Fibroblast of lung (primary cell): ENCODE results near the gene B4GALT7. TPM values are rescaled to one million over a fixed set of nuclear protein-coding genes. Genes with fewer than 3 reads are reported as not detected.

Source experiments
- DNase-seq, 2 donors: peaks; one replicate each; pipeline versions ENCODE4 v3.0.0 to v3.0.0-alpha.2; 2010; ENCODE audit warnings: low read depth in 2 of 2
- H2AFZ ChIP-seq: 2 replicates; pipeline ENCODE4 v1.5.1; 2012; ENCODE audit warnings: low read length, control low read depth, inconsistent platforms
- H3K27ac ChIP-seq: 2 replicates; pipeline ENCODE4 v1.5.1; 2011; ENCODE audit warnings: low read length, control low read depth; ENCODE audit not compliant: insufficient read depth
- H3K27me3 ChIP-seq: 2 replicates; pipeline ENCODE4 v1.5.1; 2011; ENCODE audit warnings: mild to moderate bottlenecking, low read length; ENCODE audit not compliant: control insufficient read depth, insufficient read depth
- H3K36me3 ChIP-seq: 2 replicates; pipeline ENCODE4 v1.5.1; 2011; ENCODE audit warnings: low read length; ENCODE audit not compliant: control insufficient read depth, insufficient read depth
- H3K4me1 ChIP-seq: 2 replicates; pipeline ENCODE4 v1.5.1; 2011; ENCODE audit warnings: low read length; ENCODE audit not compliant: control insufficient read depth, insufficient read depth; ENCODE audit errors: extremely low read depth
- H3K4me2 ChIP-seq: 2 replicates; pipeline ENCODE4 v1.5.1; 2011; ENCODE audit warnings: low read length, control low read depth; ENCODE audit not compliant: insufficient read depth; ENCODE audit errors: extremely low read depth
- H3K4me3 ChIP-seq, 4 experiments: fragments of 200-600 bp in 1 of 4; sonication (generic) in 1 of 4; replicated peaks in 1 of 4; 2 replicates each; pipeline ENCODE4 v1.5.1; 2011 to 2016; ENCODE audit warnings: low read length in 4 of 4, low read depth in 3 of 4, mild to moderate bottlenecking in 3 of 4, control low read depth in 2 of 4, inconsistent platforms in 1 of 4, mixed read lengths in 1 of 4; ENCODE audit not compliant: insufficient read depth in 1 of 4; ENCODE audit errors: control extremely low read depth in 1 of 4
- H3K79me2 ChIP-seq: 2 replicates; pipeline ENCODE4 v1.5.1; 2012; ENCODE audit warnings: mild to moderate bottlenecking, low read length, inconsistent platforms; ENCODE audit not compliant: control insufficient read depth, insufficient read depth
- H3K9ac ChIP-seq: 2 replicates; pipeline ENCODE4 v1.5.1; 2011; ENCODE audit warnings: mild to moderate bottlenecking, low read length, control low read depth; ENCODE audit not compliant: insufficient read depth
- H3K9me3 ChIP-seq: 2 replicates; pipeline ENCODE4 v1.5.1; 2012; ENCODE audit warnings: low read depth, low read length; ENCODE audit not compliant: control insufficient read depth, insufficient read depth
- H4K20me1 ChIP-seq: 2 replicates; pipeline ENCODE4 v1.5.1; 2011; ENCODE audit warnings: low read length; ENCODE audit not compliant: control insufficient read depth, insufficient read depth; ENCODE audit errors: extremely low read depth
- EZH2 ChIP-seq: IDR thresholded peaks from 2 replicates; pipeline ENCODE4 v1.5.1; 2012; ENCODE audit warnings: low read length, control low read depth, mild to moderate bottlenecking; ENCODE audit errors: missing control alignments
- polyA plus RNA-seq, 2 donors: library from polyadenylated mRNA; depleted of rRNA in 1 of 2; stranded (reverse) in 1 of 2; unstranded in 1 of 2; fragments of >200 nt; gene quantifications; 2 replicates each; pipeline ENCODE4 v1.2.1, GENCODE V29; 2011 to 2012; ENCODE audit warnings: missing spikeins in 1 of 2
- total RNA-seq: library from RNA; depleted of rRNA; stranded (reverse); fragments of >200 nt; gene quantifications from 2 replicates; pipeline ENCODE4 v1.2.1, GENCODE V29; 2014
- TF ChIP-seq, protein P1 (sequence below), 2 donors: IDR thresholded peaks in 1 of 2; conservative IDR thresholded peaks in 1 of 2; 1 replicate in 1 of 2; 2 replicates in 1 of 2; pipeline ENCODE4 v1.5.1; 2011 to 2012; ENCODE audit warnings: low read length in 2 of 2, control low read depth in 1 of 2, inconsistent platforms in 1 of 2, low read depth in 1 of 2, mild to moderate bottlenecking in 1 of 2

The B4GALT7 gene
- total and polyA plus RNA-seq, 2 donors (not counting 1 experiment from before 2014, with no cell fraction given) = 20.8 to 29.1 TPM

DNA sequence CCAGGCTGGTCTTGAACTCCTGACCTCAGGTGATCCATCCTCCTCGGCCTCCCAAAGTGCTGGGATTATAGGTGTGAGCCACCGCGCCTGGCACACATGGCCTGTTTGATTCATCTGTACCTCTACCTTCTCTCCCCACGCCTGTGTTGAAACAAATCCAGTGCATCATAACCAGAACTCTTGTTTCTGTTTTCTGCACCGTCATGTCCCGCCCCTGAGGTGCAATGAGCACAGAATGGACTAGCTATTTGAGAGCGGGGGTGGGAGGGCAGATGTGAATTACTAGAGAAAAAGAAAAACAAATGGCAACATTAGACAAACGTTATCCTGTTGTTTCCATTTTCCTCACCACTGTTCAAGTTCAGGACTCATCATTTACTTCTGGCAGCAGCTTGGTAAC lies 34.9 kb upstream of the B4GALT7 start:
- H3K9ac ChIP-seq = no peak overlapping the region
- H3K79me2 ChIP-seq = no peaks in the 10 kb centered on the region
- no peak for DNase-seq
- no peak overlapping the region for H3K4me2 ChIP-seq
- H3K9me3 ChIP-seq = no peaks in the 10 kb centered on the region
- no peaks in the 10 kb centered on the region for H3K4me1 ChIP-seq
- no peaks in the 10 kb centered on the region for H3K27me3 ChIP-seq
- no peaks in the 10 kb centered on the region for H3K36me3 ChIP-seq
- H3K27ac ChIP-seq = no peak overlapping the region
- TF ChIP-seq, protein P1, sequence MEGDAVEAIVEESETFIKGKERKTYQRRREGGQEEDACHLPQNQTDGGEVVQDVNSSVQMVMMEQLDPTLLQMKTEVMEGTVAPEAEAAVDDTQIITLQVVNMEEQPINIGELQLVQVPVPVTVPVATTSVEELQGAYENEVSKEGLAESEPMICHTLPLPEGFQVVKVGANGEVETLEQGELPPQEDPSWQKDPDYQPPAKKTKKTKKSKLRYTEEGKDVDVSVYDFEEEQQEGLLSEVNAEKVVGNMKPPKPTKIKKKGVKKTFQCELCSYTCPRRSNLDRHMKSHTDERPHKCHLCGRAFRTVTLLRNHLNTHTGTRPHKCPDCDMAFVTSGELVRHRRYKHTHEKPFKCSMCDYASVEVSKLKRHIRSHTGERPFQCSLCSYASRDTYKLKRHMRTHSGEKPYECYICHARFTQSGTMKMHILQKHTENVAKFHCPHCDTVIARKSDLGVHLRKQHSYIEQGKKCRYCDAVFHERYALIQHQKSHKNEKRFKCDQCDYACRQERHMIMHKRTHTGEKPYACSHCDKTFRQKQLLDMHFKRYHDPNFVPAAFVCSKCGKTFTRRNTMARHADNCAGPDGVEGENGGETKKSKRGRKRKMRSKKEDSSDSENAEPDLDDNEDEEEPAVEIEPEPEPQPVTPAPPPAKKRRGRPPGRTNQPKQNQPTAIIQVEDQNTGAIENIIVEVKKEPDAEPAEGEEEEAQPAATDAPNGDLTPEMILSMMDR (conservative IDR thresholded peaks at IDR 0.05 in 1 of 2, IDR thresholded peaks at IDR 0.05 in 1 of 2; ENCODE audit: low read depth in 1 of 2, low read length in 2 of 2) = no peak
- TF ChIP-seq EZH2 = no peak
- no peak overlapping the region for H2AFZ ChIP-seq
- H3K4me3 ChIP-seq = no peak overlapping the region
- no peaks in the 10 kb centered on the region for H4K20me1 ChIP-seq

DNA sequence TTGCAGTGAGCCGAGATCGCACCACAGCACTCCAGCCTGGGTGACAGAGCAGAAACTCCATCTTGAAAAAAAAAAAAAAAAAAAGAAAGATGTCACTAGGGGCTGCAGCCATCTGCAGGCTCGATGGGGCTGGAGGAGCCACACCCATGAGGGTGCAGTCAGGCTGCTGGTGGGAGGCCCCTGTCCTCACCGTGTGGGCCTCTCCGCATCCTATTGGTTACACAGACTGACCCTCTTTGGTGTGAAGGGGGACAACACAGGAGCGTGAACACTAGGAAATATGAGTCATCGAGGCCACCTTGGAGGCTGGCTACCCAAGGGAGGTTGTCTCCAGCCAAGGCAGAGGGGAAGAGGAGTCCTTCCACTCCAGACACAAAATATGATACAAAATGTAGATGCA lies 31.6 kb upstream of the B4GALT7 start:
- TF ChIP-seq, protein P1 (conservative IDR thresholded peaks at IDR 0.05 in 1 of 2, IDR thresholded peaks at IDR 0.05 in 1 of 2; ENCODE audit: low read depth in 1 of 2, low read length in 2 of 2) = no peak
- no peak for TF ChIP-seq EZH2

DNA sequence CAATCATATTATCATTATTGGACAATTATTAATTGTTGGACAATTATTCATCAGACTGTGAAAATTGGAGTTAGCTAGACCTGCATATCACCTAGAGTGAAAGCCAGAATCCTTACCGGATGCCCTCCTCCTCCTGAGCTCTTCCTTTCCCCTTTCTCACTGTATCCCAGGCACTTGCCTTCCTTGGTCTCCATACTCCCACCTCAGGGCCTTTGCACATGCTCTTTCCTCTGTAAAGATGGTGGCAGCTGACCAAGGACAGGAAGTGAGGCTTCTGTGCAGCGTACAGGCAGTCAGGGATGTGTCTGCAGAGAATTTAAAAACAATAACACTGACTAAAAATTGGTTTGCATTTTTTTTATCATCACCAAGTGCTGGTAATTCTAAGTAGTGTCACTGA lies 30.0 kb upstream of the B4GALT7 start:
- DNase-seq = no peak
- Histone ChIP-seq H3K27ac (no peak overlapping the region), H3K4me2 (no peak overlapping the region), H3K9ac (no peak overlapping the region), H3K9me3 (no peaks in the 10 kb centered on the region), H2AFZ (no peak overlapping the region), H4K20me1 (no peaks in the 10 kb centered on the region), H3K79me2 (no peaks in the 10 kb centered on the region), H3K4me3 (no peak overlapping the region), H3K27me3 (no peaks in the 10 kb centered on the region), H3K36me3 (no peaks in the 10 kb centered on the region), H3K4me1 (no peaks in the 10 kb centered on the region)
- no peak for TF ChIP-seq EZH2
- TF ChIP-seq, protein P1 (conservative IDR thresholded peaks at IDR 0.05 in 1 of 2, IDR thresholded peaks at IDR 0.05 in 1 of 2; ENCODE audit: low read depth in 1 of 2, low read length in 2 of 2) = no peak

More for the DNA sequence above, 31.6 kb upstream of the B4GALT7 start:
- Histone ChIP-seq H2AFZ (no peak overlapping the region), H3K36me3 (no peaks in the 10 kb centered on the region), H3K4me2 (no peak overlapping the region), H3K27ac (no peak overlapping the region), H3K27me3 (no peaks in the 10 kb centered on the region), H3K9ac (no peak overlapping the region), H3K4me3 (no peak overlapping the region), H3K79me2 (no peaks in the 10 kb centered on the region), H4K20me1 (no peaks in the 10 kb centered on the region), H3K9me3 (no peaks in the 10 kb centered on the region), H3K4me1 (no peaks in the 10 kb centered on the region)
- DNase-seq = no peak
